GM19455 (cell line): Measurements from ENCODE around the gene IGLL5.

Experiments
- ATAC-seq: cut with Tn5 transposase; IDR thresholded peaks from one replicate; pipeline ENCODE4 v1.9.1; 2021; ENCODE audit not compliant: unreplicated experiment

Gene IGLL5

GRCh38 chr22:22936915-22937656 lies 49.5 kb downstream of the IGLL5 start:
- no peak for ATAC-seq

- ATAC-seq, result no peak
Measured at GRCh38 chr22:22937894-22938480, 50.4 kb downstream of the IGLL5 start.

- ATAC-seq, result no peak
Measured at GRCh38 chr22:22938672-22939587, 51.3 kb downstream of the IGLL5 start.

- no peak for ATAC-seq
Measured at GRCh38 chr22:22939588-22940368, 52.2 kb downstream of the IGLL5 start.

- no peak for ATAC-seq
Measured at GRCh38 chr22:22940961-22941605, 53.5 kb downstream of the IGLL5 start.

- ATAC-seq, result no peak
Measured at GRCh38 chr22:22941831-22942510, 54.4 kb downstream of the IGLL5 start.

- no peak for ATAC-seq
Measured at GRCh38 chr22:22942511-22943329, 55.1 kb downstream of the IGLL5 start.

- no peak for ATAC-seq
Measured at GRCh38 chr22:22943521-22944267, 56.1 kb downstream of the IGLL5 start.

- no peak for ATAC-seq
Measured at GRCh38 chr22:22944268-22944985, 56.8 kb downstream of the IGLL5 start.

- ATAC-seq, result no peak
Measured at GRCh38 chr22:22945195-22945594, 57.6 kb downstream of the IGLL5 start.
